GM18502 (cell line): Measurements from ENCODE around the gene DAPL1.
"Not testable (repeated sequence)": the region's sequence is repeated elsewhere in the genome, so short reads cannot be mapped to it uniquely, and the experiment has no call there.

Source experiments
- ATAC-seq: cut with Tn5 transposase; IDR thresholded peaks from one replicate; pipeline ENCODE4 v1.9.1; 2021; ENCODE audit warnings: mild to moderate bottlenecking; ENCODE audit not compliant: unreplicated experiment, poor library complexity

The DAPL1 gene

GRCh38 chr2:158815658-158816057, 20.5 kb downstream of the DAPL1 start:
- ATAC-seq, result no peak

- ATAC-seq, result no peak
These were observed 22.5 kb downstream of the DAPL1 start for GRCh38 chr2:158817588-158817987.

- no peak for ATAC-seq
These were observed 23.4 kb downstream of the DAPL1 start for GRCh38 chr2:158818511-158818910.

- ATAC-seq, result no peak
These were observed 27.1 kb downstream of the DAPL1 start for GRCh38 chr2:158822193-158822592.

- no peak for ATAC-seq
These were observed 28.5 kb downstream of the DAPL1 start for GRCh38 chr2:158823486-158824237.

- no peak for ATAC-seq
These were observed 29.9 kb downstream of the DAPL1 start for GRCh38 chr2:158825021-158825420.

GRCh38 chr2:158826965-158827364, 31.8 kb downstream of the DAPL1 start:
- no peak for ATAC-seq

GRCh38 chr2:158828378-158829164, 33.5 kb downstream of the DAPL1 start:
- ATAC-seq, result no peak

GRCh38 chr2:158829167-158829566, 34.0 kb downstream of the DAPL1 start:
- ATAC-seq, result no peak

GRCh38 chr2:158830201-158830600, 35.1 kb downstream of the DAPL1 start:
- ATAC-seq, result no peak

GRCh38 chr2:158835431-158835830, 40.3 kb downstream of the DAPL1 start:
- no peak for ATAC-seq

- ATAC-seq, result no peak
These were observed 42.5 kb downstream of the DAPL1 start for GRCh38 chr2:158837645-158838044.

GRCh38 chr2:158841850-158842249, 46.7 kb downstream of the DAPL1 start:
- ATAC-seq, result no peak

- no peak for ATAC-seq
These were observed 50.3 kb downstream of the DAPL1 start for GRCh38 chr2:158845444-158845843.

- ATAC-seq, result no peak
These were observed 50.7 kb downstream of the DAPL1 start for GRCh38 chr2:158845859-158846258.

GRCh38 chr2:158847526-158847925, 52.4 kb downstream of the DAPL1 start:
- not testable (repeated sequence) for ATAC-seq

GRCh38 chr2:158848031-158848970, 53.2 kb downstream of the DAPL1 start:
- not testable (repeated sequence) for ATAC-seq

GRCh38 chr2:158860179-158860578, 65.1 kb downstream of the DAPL1 start:
- not testable (repeated sequence) for ATAC-seq

- not testable (repeated sequence) for ATAC-seq
These were observed 66.5 kb downstream of the DAPL1 start for GRCh38 chr2:158861626-158862025.

GRCh38 chr2:158865469-158865868, 70.4 kb downstream of the DAPL1 start:
- not testable (repeated sequence) for ATAC-seq
